SHP77 treated with DMSO at 0.1 percent for 48 hours (cell line): ENCODE measurements around the gene THADA.
"Not testable (repeated sequence)": the region's sequence is repeated elsewhere in the genome, so short reads cannot be mapped to it uniquely, and the experiment has no call there.

ENCODE experiments used
- DNase-seq: peaks from one replicate; lab custom pipeline; 2025; lab: John Stamatoyannopoulos, UW

Gene THADA

GRCh38 chr2:43595603-43596412 lies at the start of gene THADA:
TSS of gene THADA (minus strand) at chr2:43596038. CDS start at chr2:43592392, 3,646 bp downstream.
- DNase-seq = peak; percentile 97

- no peak for DNase-seq
These were observed 47.8 kb upstream of the THADA start for GRCh38 chr2:43643680-43644079.

- no peak for DNase-seq
These were observed 46.5 kb upstream of the THADA start for GRCh38 chr2:43642363-43642762.

GRCh38 chr2:43637030-43637803 lies 41.4 kb upstream of the THADA start, which contains the start of gene PLEKHH2:
TSS of gene PLEKHH2 (plus strand) at chr2:43637260. CDS start at chr2:43644674, 7,414 bp downstream.
- peak; percentile 49 for DNase-seq

GRCh38 chr2:43636621-43637020 lies 40.8 kb upstream of the THADA start:
- no peak for DNase-seq

GRCh38 chr2:43636153-43636552 lies 40.3 kb upstream of the THADA start:
- not testable (repeated sequence) for DNase-seq

- DNase-seq = peak; percentile 97
These were observed 38.9 kb upstream of the THADA start for GRCh38 chr2:43634604-43635306.

- DNase-seq = no peak
These were observed 35.9 kb upstream of the THADA start for GRCh38 chr2:43631618-43632317.

GRCh38 chr2:43622931-43623451 lies 27.2 kb upstream of the THADA start:
- DNase-seq = no peak

GRCh38 chr2:43619511-43619910 lies 23.7 kb upstream of the THADA start:
- DNase-seq = no peak

GRCh38 chr2:43616967-43617680 lies 21.3 kb upstream of the THADA start:
- no peak for DNase-seq

- DNase-seq = no peak
These were observed 17.1 kb upstream of the THADA start for GRCh38 chr2:43612944-43613343.

GRCh38 chr2:43611987-43612894 lies 16.4 kb upstream of the THADA start:
- peak; percentile 45 for DNase-seq

- no peak for DNase-seq
These were observed 14.5 kb upstream of the THADA start for GRCh38 chr2:43610361-43610760.

- no peak for DNase-seq
These were observed 13.6 kb upstream of the THADA start for GRCh38 chr2:43609290-43609918.

GRCh38 chr2:43605851-43606250 lies 10.0 kb upstream of the THADA start:
- DNase-seq = peak; percentile 56

GRCh38 chr2:43605079-43605655 lies 9.3 kb upstream of the THADA start:
- DNase-seq = peak; percentile 71

- DNase-seq = no peak
These were observed 8.8 kb upstream of the THADA start for GRCh38 chr2:43604674-43605073.

- not testable (repeated sequence) for DNase-seq
These were observed 4.8 kb upstream of the THADA start for GRCh38 chr2:43600596-43600995.
